ENCODE results near the gene F2R.

The F2R gene

DNA sequence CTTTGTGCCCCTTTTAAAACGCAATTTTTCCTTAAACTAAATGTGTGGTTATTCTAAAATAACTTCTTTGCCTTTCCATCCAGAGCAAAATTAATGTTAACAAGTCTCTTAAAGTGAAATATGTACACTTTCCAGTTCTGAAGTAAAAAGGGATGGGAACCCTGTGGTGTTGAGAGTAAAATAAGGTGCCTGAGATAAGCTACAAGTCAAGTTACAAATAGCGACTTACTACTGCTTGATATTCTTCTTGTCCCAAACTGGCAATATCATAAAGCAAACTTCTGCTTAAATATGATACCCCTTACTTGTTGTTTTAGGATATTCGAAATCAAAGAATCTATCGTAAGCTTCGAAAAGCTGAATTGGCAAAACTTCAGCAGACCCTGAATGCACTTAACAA, 18.3 kb upstream of the F2R start:
- no peak overlapping the region for H3K4me3 Mint-ChIP-seq
- H3K27ac Mint-ChIP-seq: no peak overlapping the region
- peaks cover 34% of the 10 kb centered on the region for H3K36me3 Mint-ChIP-seq
- no peaks in the 10 kb centered on the region for H3K9me3 Mint-ChIP-seq (ENCODE audit: low read depth)
- no peaks in the 10 kb centered on the region for H3K4me1 Mint-ChIP-seq (ENCODE audit: low read depth)
- no peaks in the 10 kb centered on the region for H3K27me3 Mint-ChIP-seq

DNA sequence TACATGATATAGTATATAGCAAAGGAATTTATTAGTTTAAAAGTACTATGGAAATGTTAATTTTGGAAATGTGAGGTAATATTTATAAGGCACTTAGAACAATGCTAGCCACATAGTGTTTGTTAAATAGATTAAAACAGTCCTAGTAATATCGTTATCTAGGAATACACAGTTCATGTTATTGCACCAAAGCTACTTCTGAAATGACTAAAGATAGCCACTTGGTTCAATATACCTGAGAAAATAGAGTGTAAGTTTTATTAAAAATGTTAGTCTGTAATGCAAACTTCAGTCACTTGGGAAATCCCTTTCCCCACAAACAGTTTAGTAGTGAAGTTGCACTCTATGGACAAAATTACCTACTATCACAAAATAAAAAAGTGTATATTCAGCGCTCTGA, 15.4 kb upstream of the F2R start:
- Mint-ChIP-seq H3K27ac (no peak overlapping the region), H3K27me3 (no peaks in the 10 kb centered on the region), H3K9me3 (ENCODE audit: low read depth) (no peaks in the 10 kb centered on the region), H3K36me3 (peaks cover 24% of the 10 kb centered on the region), H3K4me1 (ENCODE audit: low read depth) (no peaks in the 10 kb centered on the region), H3K4me3 (no peak overlapping the region)

DNA sequence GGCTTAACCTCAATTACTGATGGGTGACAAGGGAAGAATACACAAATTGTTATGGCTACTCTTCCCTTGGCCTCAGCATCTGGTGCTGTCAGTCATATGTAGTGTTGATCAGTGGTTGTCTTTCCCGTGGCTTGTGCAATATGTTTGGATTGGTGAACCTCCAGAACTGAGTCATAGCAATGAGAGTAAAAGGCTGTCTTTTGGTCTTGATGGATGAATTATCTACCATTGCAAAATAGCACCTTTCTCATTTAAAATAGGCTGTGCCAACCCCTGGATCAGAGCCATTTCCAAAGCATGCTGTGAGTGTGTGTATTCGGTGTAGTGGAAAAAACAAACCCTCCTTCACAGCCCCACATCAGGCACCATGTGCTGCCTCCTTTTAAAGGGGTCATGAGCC, 14.6 kb upstream of the F2R start:
- H3K36me3 Mint-ChIP-seq: peaks cover 21% of the 10 kb centered on the region
- no peak overlapping the region for H3K27ac Mint-ChIP-seq
- H3K4me1 Mint-ChIP-seq (ENCODE audit: low read depth): no peaks in the 10 kb centered on the region
- H3K27me3 Mint-ChIP-seq: no peaks in the 10 kb centered on the region
- H3K9me3 Mint-ChIP-seq (ENCODE audit: low read depth): no peaks in the 10 kb centered on the region
- H3K4me3 Mint-ChIP-seq: no peak overlapping the region

DNA sequence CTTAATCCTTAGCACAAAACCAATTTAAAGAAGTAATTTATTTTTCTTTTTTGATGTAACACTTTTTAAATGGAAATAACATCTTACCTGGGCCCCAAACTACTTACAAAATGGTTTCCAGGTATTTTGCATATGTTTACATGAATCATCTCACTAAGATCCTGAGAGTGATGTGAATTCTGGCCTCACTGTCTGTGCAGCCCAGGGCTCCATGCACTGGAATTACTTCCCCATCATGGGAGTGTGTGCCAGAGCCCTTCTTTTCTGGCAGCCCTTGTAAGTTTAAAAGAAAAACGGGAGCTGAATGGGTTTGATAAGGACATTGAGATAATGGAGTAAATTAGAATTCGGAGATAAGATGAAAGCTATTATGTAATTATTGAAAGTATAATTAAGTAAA, 12.2 kb upstream of the F2R start:
- no peak overlapping the region for H3K4me3 Mint-ChIP-seq
- no peak overlapping the region for H3K27ac Mint-ChIP-seq
- H3K36me3 Mint-ChIP-seq: peaks cover 14% of the 10 kb centered on the region
- H3K4me1 Mint-ChIP-seq (ENCODE audit: low read depth): no peaks in the 10 kb centered on the region
- no peaks in the 10 kb centered on the region for H3K9me3 Mint-ChIP-seq (ENCODE audit: low read depth)
- no peaks in the 10 kb centered on the region for H3K27me3 Mint-ChIP-seq

DNA sequence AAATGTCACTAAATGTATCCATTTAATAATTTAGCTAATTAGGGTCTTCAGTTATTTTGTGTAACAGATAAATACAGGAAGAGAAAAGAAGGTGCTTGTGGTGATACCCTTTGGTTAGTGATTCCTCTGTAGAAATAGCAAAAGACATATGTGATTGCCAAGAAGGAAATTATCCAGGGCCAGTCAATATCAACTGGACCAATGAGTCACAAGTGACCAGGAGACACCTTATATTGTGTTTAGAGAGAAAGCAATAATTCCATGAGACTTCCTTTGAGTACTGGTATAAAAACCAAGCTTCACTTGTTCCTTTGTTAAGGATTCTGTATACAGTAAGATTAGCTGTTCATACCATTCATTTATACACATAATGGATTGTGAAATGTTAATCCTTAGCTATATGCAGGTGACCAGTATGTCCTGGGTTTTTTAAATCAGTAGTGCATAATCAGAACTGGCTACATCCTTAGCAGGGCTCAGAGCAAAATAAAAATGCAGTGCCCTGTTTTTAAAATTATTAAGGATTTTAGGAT, 11.7 kb upstream of the F2R start:
- no peak overlapping the region for H3K4me3 Mint-ChIP-seq
- no peaks in the 10 kb centered on the region for H3K4me1 Mint-ChIP-seq (ENCODE audit: low read depth)
- H3K27ac Mint-ChIP-seq: no peak overlapping the region
- H3K36me3 Mint-ChIP-seq: peaks cover 14% of the 10 kb centered on the region
- H3K9me3 Mint-ChIP-seq (ENCODE audit: low read depth): no peaks in the 10 kb centered on the region
- no peaks in the 10 kb centered on the region for H3K27me3 Mint-ChIP-seq

DNA sequence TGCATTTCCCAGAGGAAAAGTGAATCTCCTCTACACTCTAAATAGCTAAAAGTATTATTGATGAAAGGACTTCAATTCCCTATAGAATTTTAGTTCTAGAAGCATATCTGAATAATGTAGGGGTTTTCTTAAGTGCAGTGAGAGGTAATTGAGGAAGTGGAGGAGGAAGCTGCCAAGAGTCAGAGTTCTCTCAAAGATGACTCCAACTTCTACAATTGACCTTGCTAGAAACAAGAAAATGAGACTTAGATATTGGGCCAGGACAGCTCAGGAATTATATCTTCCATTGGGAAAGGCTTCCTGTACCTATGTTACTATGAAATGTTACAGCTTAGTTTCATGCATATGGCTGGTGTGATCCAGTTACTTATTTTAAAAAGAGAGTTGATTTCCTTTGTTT, 10.4 kb upstream of the F2R start:
- Mint-ChIP-seq H3K27ac (no peak overlapping the region), H3K9me3 (ENCODE audit: low read depth) (no peaks in the 10 kb centered on the region), H3K36me3 (peaks cover 14% of the 10 kb centered on the region), H3K4me3 (no peak overlapping the region), H3K27me3 (no peaks in the 10 kb centered on the region), H3K4me1 (ENCODE audit: low read depth) (no peaks in the 10 kb centered on the region)

DNA sequence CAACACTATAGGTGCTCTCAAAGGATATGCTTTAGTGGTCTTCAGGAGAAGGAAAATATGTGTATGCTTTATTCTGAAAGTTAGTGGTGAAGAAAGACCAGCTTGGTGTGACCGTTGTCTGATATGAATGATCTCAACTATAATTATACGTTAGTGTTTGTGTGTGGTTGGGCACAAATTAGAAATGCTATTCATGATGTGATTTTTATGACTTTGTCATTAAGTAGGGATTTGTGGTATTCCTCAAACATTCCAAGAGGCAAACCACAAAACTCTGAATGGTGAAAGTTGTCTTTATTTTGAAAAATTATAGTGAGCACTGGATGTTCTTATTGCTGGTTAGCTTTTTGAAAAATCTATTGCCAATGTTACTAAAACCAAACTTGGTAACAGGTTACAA, 6.2 kb upstream of the F2R start:
- H3K4me3 Mint-ChIP-seq: no peak overlapping the region
- peaks cover 9% of the 10 kb centered on the region for H3K4me1 Mint-ChIP-seq (ENCODE audit: low read depth)
- H3K27ac Mint-ChIP-seq: no peak overlapping the region
- peaks cover 5% of the 10 kb centered on the region for H3K27me3 Mint-ChIP-seq
- H3K9me3 Mint-ChIP-seq (ENCODE audit: low read depth): peaks cover 4% of the 10 kb centered on the region
- peaks cover 3% of the 10 kb centered on the region for H3K36me3 Mint-ChIP-seq

DNA sequence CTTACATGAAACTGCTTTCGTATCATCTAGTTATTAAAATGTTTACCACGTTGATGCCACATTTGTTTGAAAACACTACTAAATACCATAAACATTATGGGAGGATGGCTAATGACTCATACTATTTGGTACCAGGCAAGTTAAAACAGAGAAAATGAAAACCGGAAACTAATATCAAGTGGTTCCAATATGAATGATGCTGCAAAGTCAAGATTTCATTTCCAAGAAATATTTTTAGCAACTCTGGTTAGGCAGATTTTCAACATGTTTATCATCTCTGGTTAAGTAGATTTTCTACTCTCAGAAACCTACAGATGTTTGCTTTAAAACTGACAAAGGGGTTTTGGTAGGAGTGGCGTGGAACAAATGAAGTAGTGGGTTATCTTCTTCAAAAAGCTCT, 4.9 kb upstream of the F2R start:
- peaks cover 4% of the 10 kb centered on the region for H3K9me3 Mint-ChIP-seq (ENCODE audit: low read depth)
- peaks cover 15% of the 10 kb centered on the region for H3K4me1 Mint-ChIP-seq (ENCODE audit: low read depth)
- H3K4me3 Mint-ChIP-seq: no peak overlapping the region
- H3K36me3 Mint-ChIP-seq: peaks cover 3% of the 10 kb centered on the region
- H3K27me3 Mint-ChIP-seq: peaks cover 7% of the 10 kb centered on the region
- H3K27ac Mint-ChIP-seq: no peak overlapping the region

DNA sequence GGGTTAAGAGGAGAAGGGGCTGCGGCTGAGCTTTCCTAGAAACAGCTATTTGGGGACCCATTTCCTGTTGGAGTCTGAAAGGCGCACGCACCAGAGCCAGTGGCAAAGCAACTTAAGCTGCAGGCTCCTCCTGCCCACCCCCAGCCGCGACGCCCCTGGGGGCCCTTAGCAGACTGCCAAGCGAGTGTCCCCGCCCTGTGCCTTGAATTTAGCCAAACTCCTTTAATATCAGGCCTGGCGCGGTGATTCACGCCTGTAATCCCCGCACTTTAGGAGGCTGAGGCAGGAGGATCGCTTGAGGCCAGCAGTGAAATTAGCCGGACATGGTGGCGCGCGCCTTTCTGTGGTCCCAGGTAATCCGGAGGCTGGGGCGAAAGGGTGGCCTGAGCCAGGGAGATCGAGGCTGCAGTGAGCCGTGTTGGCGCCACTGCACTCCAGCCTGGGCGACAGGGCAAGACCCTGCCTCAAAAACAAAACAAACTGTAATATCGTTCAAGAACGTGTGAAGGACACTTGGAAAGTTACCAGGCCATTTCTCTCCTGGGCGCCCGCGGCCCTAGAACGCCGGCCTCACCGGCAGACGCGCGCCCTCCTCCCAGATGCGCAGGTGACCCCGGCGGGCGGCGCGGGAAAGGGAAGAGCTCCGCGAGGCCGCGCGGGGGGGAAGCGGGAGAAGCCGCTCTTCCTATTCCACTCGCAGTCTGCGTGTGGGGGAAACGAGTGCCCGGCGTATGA, 1.0 kb upstream of the F2R start:
- Mint-ChIP-seq H3K27ac (no peak overlapping the region), H3K9me3 (ENCODE audit: low read depth) (peaks cover 4% of the 10 kb centered on the region), H3K36me3 (peaks cover 3% of the 10 kb centered on the region), H3K4me1 (ENCODE audit: low read depth) (peaks cover 19% of the 10 kb centered on the region), H3K4me3 (peak overlapping the region; percentile 71), H3K27me3 (peaks cover 23% of the 10 kb centered on the region)

DNA sequence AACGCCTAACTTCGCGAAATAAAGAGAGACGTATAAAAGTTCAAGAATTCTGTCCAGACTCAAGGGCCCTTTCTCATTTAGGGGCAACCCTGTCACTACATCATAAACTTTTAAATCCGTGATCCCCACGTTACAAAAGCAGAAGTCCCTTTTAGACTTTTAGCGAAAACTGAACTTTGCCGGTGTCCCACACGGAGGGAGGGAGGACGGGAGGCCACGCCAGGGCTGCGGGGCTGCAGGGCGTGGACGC, 515 bp upstream of the F2R start:
- peaks cover 3% of the 10 kb centered on the region for H3K36me3 Mint-ChIP-seq
- peaks cover 4% of the 10 kb centered on the region for H3K9me3 Mint-ChIP-seq (ENCODE audit: low read depth)
- no peak overlapping the region for H3K27ac Mint-ChIP-seq
- peaks cover 23% of the 10 kb centered on the region for H3K27me3 Mint-ChIP-seq
- peaks cover 19% of the 10 kb centered on the region for H3K4me1 Mint-ChIP-seq (ENCODE audit: low read depth)
- H3K4me3 Mint-ChIP-seq: peak overlapping the region; percentile 71

DNA sequence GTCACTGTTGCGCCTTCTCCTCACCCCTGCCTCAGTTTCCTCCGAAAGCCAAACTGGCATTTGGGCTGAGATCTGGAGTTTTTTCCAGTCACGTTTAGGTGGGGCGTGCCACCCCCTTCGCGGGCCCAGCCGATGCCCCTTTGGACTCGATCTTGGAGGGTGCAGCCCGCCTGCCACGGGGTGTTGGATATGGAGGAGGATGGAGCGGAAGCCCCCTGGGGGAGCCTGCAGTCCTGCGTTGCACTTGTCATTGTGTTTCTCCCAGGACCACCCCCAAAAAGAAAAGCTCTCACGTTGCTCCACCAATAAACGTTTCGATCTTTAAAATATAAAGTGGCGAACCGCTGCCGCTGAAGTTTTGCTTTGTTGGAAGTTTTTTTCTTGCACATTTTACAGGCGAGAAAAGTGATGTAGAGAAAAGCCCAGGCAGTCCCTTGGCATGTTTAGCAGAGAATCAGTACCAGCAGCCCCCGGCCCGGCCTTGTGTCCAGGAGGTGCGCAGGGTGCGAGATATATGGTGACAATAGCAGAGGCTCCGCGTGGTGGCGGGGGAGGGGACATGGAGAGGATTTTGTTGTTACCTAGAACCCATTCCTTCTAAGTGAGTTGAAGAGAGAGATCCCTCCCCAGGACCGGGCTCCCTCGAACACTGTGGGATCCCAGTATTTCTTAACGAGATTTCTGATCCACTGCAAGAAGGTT, 681 bp downstream of the F2R start:
- peaks cover 3% of the 10 kb centered on the region for H3K36me3 Mint-ChIP-seq
- H3K4me3 Mint-ChIP-seq: peak overlapping the region; percentile 71
- peaks cover 23% of the 10 kb centered on the region for H3K27me3 Mint-ChIP-seq
- H3K4me1 Mint-ChIP-seq (ENCODE audit: low read depth): peaks cover 19% of the 10 kb centered on the region
- no peak overlapping the region for H3K27ac Mint-ChIP-seq
- no peaks in the 10 kb centered on the region for H3K9me3 Mint-ChIP-seq (ENCODE audit: low read depth)

DNA sequence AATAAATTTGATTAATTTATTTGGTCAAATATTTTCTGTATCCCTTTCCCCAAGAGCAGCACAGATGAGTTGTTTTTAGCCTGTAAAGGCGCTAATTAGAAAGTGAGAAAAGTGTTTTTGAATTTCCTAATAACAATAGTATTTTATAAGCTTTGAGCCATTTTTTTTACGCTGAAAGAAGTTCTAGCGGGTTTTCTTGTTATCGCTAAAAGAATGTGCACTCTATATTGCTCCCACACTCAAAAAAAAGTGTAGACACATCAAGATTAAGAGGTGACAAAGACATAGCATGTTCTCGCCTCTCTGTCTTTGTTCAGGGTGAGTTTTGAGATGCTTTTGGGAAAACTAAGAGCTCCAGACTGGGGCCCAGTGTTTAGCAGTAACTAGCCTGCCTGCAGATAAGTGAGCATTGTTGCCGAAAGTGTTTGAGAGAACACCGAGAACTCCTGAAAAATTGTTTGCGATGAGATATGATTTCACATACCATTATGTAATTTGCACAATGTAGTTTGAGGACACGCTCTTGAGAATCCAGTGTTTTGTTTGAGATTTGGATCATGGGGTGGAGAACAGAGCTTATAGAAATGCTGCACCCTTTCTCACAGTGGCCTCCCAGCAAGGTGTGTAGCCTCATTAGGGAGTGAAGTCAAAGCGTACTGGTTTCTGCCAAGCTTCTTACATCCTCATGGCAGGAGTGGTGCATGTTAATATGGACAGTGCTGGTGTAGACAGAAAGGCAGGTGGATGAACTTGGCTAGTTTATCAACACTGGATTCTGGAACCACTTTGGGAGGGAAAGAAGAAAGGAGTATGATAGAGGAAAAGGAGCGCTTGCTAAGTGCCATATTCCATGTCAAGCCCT, 1.5 kb downstream of the F2R start:
- H3K27me3 Mint-ChIP-seq: peaks cover 23% of the 10 kb centered on the region
- H3K9me3 Mint-ChIP-seq (ENCODE audit: low read depth): no peaks in the 10 kb centered on the region
- no peak overlapping the region for H3K27ac Mint-ChIP-seq
- peaks cover 3% of the 10 kb centered on the region for H3K36me3 Mint-ChIP-seq
- H3K4me3 Mint-ChIP-seq: peak overlapping the region; percentile 71
- H3K4me1 Mint-ChIP-seq (ENCODE audit: low read depth): peaks cover 19% of the 10 kb centered on the region

DNA sequence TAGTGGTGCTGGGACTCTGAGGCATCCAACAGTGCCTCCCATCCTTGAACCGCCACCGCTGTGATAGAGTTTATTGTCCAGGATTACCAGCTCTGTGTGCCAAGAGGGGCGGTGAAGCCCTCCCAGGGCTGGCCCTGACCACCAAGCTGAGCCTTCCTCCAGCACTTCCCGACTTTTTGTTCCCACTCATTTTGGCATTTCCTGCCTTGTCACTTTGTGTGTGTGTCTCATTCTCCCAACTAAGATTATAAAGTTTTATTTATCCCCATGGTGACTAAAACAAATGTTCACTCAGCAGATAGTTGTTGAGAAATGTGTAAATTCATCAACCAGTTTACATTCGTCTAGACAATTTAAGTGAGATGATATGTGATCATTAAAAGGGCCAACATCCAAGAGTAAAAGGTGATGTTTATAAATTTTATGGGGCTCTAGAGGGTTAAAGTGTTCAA, 2.5 kb downstream of the F2R start:
- Mint-ChIP-seq H3K4me1 (ENCODE audit: low read depth) (peaks cover 19% of the 10 kb centered on the region), H3K27ac (no peak overlapping the region), H3K9me3 (ENCODE audit: low read depth) (no peaks in the 10 kb centered on the region), H3K4me3 (no peak overlapping the region), H3K36me3 (peaks cover 3% of the 10 kb centered on the region), H3K27me3 (peaks cover 24% of the 10 kb centered on the region)

DNA sequence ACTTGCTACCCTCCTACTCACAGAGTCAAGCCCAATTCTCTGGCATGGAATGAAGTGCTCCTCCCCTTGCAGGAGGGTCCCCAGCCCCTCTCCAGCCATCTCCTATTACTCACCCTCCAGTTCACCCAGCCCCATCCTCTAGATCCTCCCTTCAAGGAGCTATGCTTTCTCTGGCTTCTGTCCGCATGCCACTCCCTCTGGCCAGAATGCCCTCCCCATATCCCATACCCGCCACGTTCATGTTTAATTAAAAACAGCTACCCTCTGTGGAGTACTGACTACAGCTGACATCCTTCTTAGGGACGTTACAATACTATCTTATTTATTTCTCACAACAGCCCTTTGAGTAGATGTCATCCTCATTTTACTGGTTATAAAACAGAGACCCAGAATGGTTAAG, 3.0 kb downstream of the F2R start:
- H3K9me3 Mint-ChIP-seq (ENCODE audit: low read depth): no peaks in the 10 kb centered on the region
- no peak overlapping the region for H3K4me3 Mint-ChIP-seq
- peaks cover 3% of the 10 kb centered on the region for H3K36me3 Mint-ChIP-seq
- H3K27me3 Mint-ChIP-seq: peaks cover 24% of the 10 kb centered on the region
- no peak overlapping the region for H3K27ac Mint-ChIP-seq
- peaks cover 18% of the 10 kb centered on the region for H3K4me1 Mint-ChIP-seq (ENCODE audit: low read depth)

DNA sequence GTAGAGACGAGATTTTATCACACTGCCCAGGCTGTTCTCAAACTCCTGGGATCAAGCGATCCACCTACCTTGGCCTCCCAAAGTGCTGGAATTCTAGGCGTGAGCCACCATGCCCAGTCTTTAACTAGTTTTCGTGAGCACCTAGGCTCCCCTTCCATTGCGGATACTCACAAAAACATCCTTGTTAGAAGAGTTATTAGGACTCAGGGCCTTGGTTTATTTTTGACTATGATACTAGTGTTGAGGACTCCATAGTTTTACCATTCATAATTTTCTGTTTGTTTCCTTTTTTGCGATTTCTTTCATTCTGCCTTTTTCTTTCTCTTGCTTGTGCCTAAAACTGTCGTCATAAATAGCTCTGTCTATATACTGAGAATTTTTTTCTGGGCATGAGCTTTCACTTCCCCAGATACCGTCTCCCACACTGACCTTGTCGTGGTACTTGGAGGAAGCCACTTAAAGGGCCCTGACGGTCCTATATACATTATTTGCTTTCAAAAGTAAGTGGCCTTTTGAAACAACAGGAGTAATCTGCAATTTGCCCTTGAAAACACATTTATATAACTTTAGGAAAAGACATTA, 5.2 kb downstream of the F2R start:
- Mint-ChIP-seq H3K9me3 (ENCODE audit: low read depth) (no peaks in the 10 kb centered on the region), H3K36me3 (no peaks in the 10 kb centered on the region), H3K4me1 (ENCODE audit: low read depth) (peaks cover 4% of the 10 kb centered on the region), H3K4me3 (no peak overlapping the region), H3K27ac (no peak overlapping the region), H3K27me3 (peaks cover 17% of the 10 kb centered on the region)
